ENCODE measurements around the gene SRGAP3.

DNA sequence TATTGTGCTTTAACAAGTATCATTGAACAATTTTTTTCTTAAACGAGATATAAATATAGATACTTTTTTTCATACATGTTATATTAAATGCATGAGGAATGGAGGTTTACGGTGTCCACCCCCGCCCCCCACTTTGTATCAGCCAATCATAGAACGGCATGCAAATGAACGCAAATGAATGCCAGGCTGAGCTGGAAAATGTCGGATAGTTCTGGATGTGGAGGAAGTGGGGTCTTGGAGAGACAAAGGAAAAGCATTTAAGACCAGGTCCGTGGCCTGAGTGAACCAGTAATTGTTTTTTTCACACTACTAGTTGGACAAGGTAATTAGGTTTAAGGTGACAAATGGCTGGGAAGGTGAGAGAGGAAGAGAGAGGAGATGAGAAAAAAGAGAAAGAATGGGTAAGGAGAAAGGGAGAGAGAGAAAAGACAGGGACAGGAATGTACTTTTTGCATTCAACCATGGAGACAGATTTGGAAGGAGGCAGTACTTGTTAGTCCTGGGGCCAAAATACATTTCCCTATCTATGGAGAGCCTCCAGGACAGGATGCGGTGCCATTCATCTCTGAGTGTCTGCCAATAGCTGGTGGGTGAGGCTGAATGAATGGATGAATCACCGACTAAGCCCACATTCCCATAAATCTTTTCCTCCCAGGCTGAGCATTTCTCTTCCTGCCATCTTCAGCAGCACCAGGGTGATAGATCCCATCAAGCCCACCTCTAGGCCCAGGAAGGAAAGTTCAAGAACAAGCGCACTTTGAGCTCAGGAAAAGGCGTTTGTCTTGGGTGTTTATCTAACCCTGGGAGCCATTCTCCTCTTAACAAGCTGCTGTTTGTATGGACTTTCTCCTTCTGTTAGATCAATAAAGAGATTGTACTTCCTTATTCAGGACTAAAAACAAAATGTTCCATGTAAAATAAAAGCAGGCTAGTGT is 284.7 kb downstream of the SRGAP3 start:
- TF ChIP-seq EP300 (IDR thresholded peaks at IDR 0.05; ENCODE audit: borderline replicate concordance) (no peak), FOXM1 (IDR thresholded peaks at IDR 0.05; ENCODE audit: borderline replicate concordance, low read depth) (no peak), RAD21 (IDR thresholded peaks at IDR 0.05; ENCODE audit: low read depth) (no peak), YY1 (IDR thresholded peaks at IDR 0.05; ENCODE audit: low read depth) (no peak), ZBTB7A (IDR thresholded peaks at IDR 0.05; ENCODE audit: low read depth) (no peak)
- TF ChIP-seq, protein P1, sequence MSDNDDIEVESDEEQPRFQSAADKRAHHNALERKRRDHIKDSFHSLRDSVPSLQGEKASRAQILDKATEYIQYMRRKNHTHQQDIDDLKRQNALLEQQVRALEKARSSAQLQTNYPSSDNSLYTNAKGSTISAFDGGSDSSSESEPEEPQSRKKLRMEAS (IDR thresholded peaks at IDR 0.05), result no peak
